Smooth muscle cell (in vitro differentiated cells): Measurements from ENCODE around the gene CMPK2. TPM values are rescaled to one million over a fixed set of nuclear protein-coding genes. Genes with fewer than 3 reads are reported as not detected.

Experiments
- DNase-seq: peaks from one replicate; lab custom pipeline; 2025; ENCODE audit not compliant: unreplicated experiment; lab: John Stamatoyannopoulos, UW
- H2AFZ ChIP-seq: fragments of 200-600 bp; sonication (generic); 2 replicates; pipeline ENCODE4 v1.6.0; 2016; ENCODE audit warnings: antibody characterized with exemption, low read depth, mild to moderate bottlenecking
- H3F3A ChIP-seq: fragments of 200-600 bp; sonication (generic); 2 replicates; pipeline ENCODE4 v1.6.0; 2017; ENCODE audit warnings: antibody characterized with exemption, low read depth
- H3K27ac ChIP-seq: fragments of 200-600 bp; sonication (generic); 2 replicates; pipeline ENCODE4 v1.5.1; 2016; ENCODE audit warnings: low read depth, mild to moderate bottlenecking
- H3K27me3 ChIP-seq: fragments of 200-600 bp; sonication (generic); 2 replicates; pipeline ENCODE4 v1.6.1; 2016; ENCODE audit warnings: low read depth, mild to moderate bottlenecking
- H3K36me3 ChIP-seq: fragments of 200-600 bp; sonication (generic); 2 replicates; pipeline ENCODE4 v1.5.1; 2016; ENCODE audit warnings: low read depth
- H3K4me1 ChIP-seq: fragments of 200-600 bp; sonication (generic); 2 replicates; pipeline ENCODE4 v1.5.1; 2016; ENCODE audit warnings: low read depth
- H3K4me2 ChIP-seq: fragments of 200-600 bp; sonication (generic); 2 replicates; pipeline ENCODE4 v1.6.0; 2016; ENCODE audit warnings: mild to moderate bottlenecking
- H3K4me3 ChIP-seq: fragments of 200-600 bp; sonication (generic); 2 replicates; pipeline ENCODE4 v1.5.1; 2016; ENCODE audit warnings: mild to moderate bottlenecking
- H3K79me2 ChIP-seq: fragments of 200-600 bp; sonication (generic); 2 replicates; pipeline ENCODE4 v1.6.0; 2016; ENCODE audit warnings: low read depth, mild to moderate bottlenecking
- H3K9ac ChIP-seq: fragments of 200-600 bp; sonication (generic); 2 replicates; pipeline ENCODE4 v1.6.0; 2016; ENCODE audit warnings: low read depth
- H3K9me3 ChIP-seq: fragments of 200-600 bp; sonication (generic); replicated peaks from 2 replicates; pipeline ENCODE4 v1.5.1; 2016; ENCODE audit warnings: low read depth
- H4K20me1 ChIP-seq: fragments of 200-600 bp; sonication (generic); 2 replicates; pipeline ENCODE4 v1.6.0; 2016; ENCODE audit warnings: low read depth
- WGBS: methylation state at CpG from one replicate; pipeline ENCODE4 v1.1.7; 2016; ENCODE audit warnings: low lambda C conversion rate; 5-methylcytosine and 5-hydroxymethylcytosine counted together
- polyA plus RNA-seq: library from polyadenylated mRNA; unstranded; fragments of >200 nt; fragmentation: Nextera tagmentation; extraction: Ambion mirVana; gene quantifications from 2 replicates; pipeline ENCODE4 v1.2.1, GENCODE V29; 2016
- total RNA-seq: library from RNA; depleted of rRNA; stranded (reverse); fragments of >200 nt; gene quantifications from 2 replicates; pipeline ENCODE4 v1.2.3, GENCODE V29; 2014
- TF ChIP-seq, protein P1 (sequence below): fragments of 200-600 bp; sonication (generic); IDR thresholded peaks from 2 replicates; pipeline ENCODE4 v1.5.1; 2017; ENCODE audit warnings: borderline replicate concordance, mild to moderate bottlenecking, antibody characterized with exemption; ENCODE audit not compliant: insufficient read depth, poor library complexity, severe bottlenecking

Gene CMPK2
- total and polyA plus RNA-seq, 2 experiments from 2014 or later, result 0.19 to 0.31 TPM

- no peaks in the 10 kb centered on the region for H4K20me1 ChIP-seq
- no peaks in the 10 kb centered on the region for H3K27me3 ChIP-seq
- no peak overlapping the region for H2AFZ ChIP-seq
- no peaks in the 10 kb centered on the region for H3K79me2 ChIP-seq
- TF ChIP-seq, protein P1, sequence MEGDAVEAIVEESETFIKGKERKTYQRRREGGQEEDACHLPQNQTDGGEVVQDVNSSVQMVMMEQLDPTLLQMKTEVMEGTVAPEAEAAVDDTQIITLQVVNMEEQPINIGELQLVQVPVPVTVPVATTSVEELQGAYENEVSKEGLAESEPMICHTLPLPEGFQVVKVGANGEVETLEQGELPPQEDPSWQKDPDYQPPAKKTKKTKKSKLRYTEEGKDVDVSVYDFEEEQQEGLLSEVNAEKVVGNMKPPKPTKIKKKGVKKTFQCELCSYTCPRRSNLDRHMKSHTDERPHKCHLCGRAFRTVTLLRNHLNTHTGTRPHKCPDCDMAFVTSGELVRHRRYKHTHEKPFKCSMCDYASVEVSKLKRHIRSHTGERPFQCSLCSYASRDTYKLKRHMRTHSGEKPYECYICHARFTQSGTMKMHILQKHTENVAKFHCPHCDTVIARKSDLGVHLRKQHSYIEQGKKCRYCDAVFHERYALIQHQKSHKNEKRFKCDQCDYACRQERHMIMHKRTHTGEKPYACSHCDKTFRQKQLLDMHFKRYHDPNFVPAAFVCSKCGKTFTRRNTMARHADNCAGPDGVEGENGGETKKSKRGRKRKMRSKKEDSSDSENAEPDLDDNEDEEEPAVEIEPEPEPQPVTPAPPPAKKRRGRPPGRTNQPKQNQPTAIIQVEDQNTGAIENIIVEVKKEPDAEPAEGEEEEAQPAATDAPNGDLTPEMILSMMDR, result no peak
- H3K4me3 ChIP-seq, result no peak overlapping the region
- H3K36me3 ChIP-seq, result no peaks in the 10 kb centered on the region
- 94% methylated on average over 9 of the region's 9 CpGs for WGBS
- H3K9ac ChIP-seq, result no peak overlapping the region
- no peaks in the 10 kb centered on the region for H3K4me1 ChIP-seq
- DNase-seq, result no peak
- H3K4me2 ChIP-seq, result no peak overlapping the region
- no peaks in the 10 kb centered on the region for H3F3A ChIP-seq
- H3K9me3 ChIP-seq, result no peaks in the 10 kb centered on the region
- no peak overlapping the region for H3K27ac ChIP-seq
These were observed 47.9 kb upstream of the CMPK2 start for GRCh38 chr2:6913415-6914157.

- no peak overlapping the region for H3K27ac ChIP-seq
- DNase-seq, result no peak
- no peaks in the 10 kb centered on the region for H4K20me1 ChIP-seq
- no peaks in the 10 kb centered on the region for H3F3A ChIP-seq
- no peak overlapping the region for H3K4me2 ChIP-seq
- TF ChIP-seq, protein P1, result no peak
- no peak overlapping the region for H3K4me3 ChIP-seq
- no peaks in the 10 kb centered on the region for H3K79me2 ChIP-seq
- no peaks in the 10 kb centered on the region for H3K4me1 ChIP-seq
- no peaks in the 10 kb centered on the region for H3K9me3 ChIP-seq
- H3K36me3 ChIP-seq, result no peaks in the 10 kb centered on the region
- no peaks in the 10 kb centered on the region for H3K27me3 ChIP-seq
- H3K9ac ChIP-seq, result no peak overlapping the region
- no peak overlapping the region for H2AFZ ChIP-seq
These were observed 46.0 kb upstream of the CMPK2 start for GRCh38 chr2:6911721-6912120.

DNA sequence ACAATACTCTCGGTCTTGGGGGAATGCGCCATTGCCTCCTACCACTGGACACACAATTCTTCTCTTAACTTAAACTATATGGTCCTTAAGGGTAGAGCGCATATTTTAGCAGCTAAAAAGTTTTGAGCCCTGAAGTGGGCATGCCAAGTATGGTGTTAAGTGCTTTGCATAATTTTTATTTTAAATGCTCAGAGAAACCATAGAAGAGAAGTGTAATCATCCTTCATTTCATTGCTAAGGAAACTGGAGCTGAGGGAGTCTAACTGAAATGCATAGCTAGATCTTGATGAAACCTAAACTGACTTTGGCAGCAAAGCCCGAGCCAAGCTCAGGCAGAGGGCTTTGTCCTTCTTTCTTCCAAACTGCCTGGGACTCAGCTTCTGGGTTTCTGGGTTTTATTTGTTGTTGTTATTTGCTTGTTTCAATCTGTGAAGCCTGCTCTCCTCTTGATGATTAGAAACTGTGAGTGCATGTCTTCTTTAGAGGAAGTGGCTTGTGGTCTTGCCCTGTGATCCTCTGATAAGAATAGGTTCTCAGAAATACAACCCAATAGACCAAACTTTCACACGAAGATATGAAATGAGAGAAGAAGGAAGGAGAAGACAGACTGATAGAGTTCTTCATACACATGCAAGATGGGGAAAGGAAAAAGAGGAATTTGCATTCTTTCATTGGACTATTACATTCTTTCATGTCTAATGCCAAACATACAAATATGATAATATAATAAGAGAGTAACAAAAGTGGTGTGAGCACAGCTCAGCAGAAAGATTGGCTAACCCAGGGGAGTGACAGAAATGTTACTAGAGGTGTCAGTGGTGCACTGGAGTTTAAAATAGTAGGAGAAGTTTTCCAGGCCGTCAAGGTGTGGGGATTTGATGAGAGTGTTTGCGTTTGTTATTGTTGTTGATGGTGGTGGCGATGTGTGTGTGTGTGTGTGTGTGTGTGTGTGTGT lies 44.0 kb upstream of the CMPK2 start:
- no peak overlapping the region for H3K27ac ChIP-seq
- H3K36me3 ChIP-seq, result no peaks in the 10 kb centered on the region
- TF ChIP-seq, protein P1, result no peak
- H3K4me2 ChIP-seq, result no peak overlapping the region
- H3K9me3 ChIP-seq, result no peaks in the 10 kb centered on the region
- no peaks in the 10 kb centered on the region for H3K27me3 ChIP-seq
- no peak overlapping the region for H3K4me3 ChIP-seq
- H3K79me2 ChIP-seq, result no peaks in the 10 kb centered on the region
- no peak overlapping the region for H2AFZ ChIP-seq
- 81% methylated on average over 8 of the region's 8 CpGs for WGBS
- no peaks in the 10 kb centered on the region for H3K4me1 ChIP-seq
- no peaks in the 10 kb centered on the region for H4K20me1 ChIP-seq
- DNase-seq, result no peak
- H3F3A ChIP-seq, result no peaks in the 10 kb centered on the region
- no peak overlapping the region for H3K9ac ChIP-seq
